GM18499 (cell line): ENCODE data around the gene PTMS.
"Not testable (repeated sequence)": the region's sequence is repeated elsewhere in the genome, so short reads cannot be mapped to it uniquely, and the experiment has no call there.

Source experiments
- ATAC-seq: cut with Tn5 transposase; IDR thresholded peaks from one replicate; pipeline ENCODE4 v1.9.1; 2021; ENCODE audit warnings: moderate number of reproducible peaks; ENCODE audit not compliant: insufficient read depth, unreplicated experiment

PTMS gene

DNA sequence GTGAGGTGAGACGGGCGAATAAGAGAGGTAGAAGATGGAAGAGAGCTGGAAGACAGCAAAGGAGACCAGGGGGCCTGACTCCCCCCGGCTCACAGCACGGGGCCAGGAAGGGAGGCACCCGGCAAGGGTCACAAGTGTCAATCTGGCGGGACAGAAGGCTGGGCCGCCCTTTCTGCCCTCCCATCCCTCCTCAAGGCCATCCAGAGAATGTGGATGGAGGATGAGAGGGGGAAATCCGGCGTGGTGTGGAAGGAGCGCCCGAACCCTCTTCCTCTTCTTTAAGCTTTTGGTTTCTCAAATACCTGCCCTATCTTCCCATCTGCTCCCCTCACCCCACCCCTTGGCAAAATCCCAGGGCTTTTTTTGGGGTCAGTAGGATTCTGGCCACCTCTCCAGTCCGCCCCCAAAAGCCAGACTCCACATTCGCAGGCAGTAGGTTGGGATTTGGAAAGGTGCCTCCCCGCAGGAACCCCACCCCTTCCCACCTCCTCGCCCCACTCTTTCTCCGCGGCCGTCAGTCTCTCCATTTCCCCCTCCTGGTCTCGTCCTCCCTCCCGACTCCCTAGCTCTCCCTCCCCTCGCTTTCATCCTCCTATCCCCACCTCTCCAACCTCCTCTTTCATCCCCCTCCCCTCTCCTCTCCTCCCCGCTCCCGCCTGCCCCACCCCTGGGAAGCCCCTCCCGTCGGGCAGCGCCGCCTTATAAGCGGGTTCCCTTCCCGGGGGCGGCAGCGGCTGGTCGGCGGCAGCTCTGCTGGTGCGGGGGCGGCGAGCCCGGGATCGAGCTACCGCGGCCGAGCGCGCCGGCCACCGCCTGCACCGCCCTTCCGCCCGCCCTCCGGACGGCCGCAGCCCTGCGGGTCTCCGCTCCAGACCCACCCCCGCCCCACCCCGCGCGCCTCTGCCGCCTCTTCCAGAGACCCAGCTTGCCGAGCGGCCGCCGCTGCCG lies at the start of gene PTMS:
Gene PTMS, plus strand, starts transcription at position 730 of the 948 bp plus-strand sequence. CDS start 343 bp downstream, outside the sequence.
- ATAC-seq, result no peak

GRCh38 chr12:6716874-6717437 lies 49.2 kb upstream of the PTMS start:
- ATAC-seq, result no peak

- ATAC-seq, result no peak
Measured at GRCh38 chr12:6722863-6723262, 43.3 kb upstream of the PTMS start.

- ATAC-seq, result peak; percentile 87
Measured at GRCh38 chr12:6723607-6724408, 42.4 kb upstream of the PTMS start, which contains the start of gene COPS7A. Gene COPS7A (plus strand): TSS chr12:6724046. CDS start chr12:6724657, 611 bp downstream.

GRCh38 chr12:6724409-6724797 lies 41.8 kb upstream of the PTMS start:
- ATAC-seq, result peak; percentile 6

DNA sequence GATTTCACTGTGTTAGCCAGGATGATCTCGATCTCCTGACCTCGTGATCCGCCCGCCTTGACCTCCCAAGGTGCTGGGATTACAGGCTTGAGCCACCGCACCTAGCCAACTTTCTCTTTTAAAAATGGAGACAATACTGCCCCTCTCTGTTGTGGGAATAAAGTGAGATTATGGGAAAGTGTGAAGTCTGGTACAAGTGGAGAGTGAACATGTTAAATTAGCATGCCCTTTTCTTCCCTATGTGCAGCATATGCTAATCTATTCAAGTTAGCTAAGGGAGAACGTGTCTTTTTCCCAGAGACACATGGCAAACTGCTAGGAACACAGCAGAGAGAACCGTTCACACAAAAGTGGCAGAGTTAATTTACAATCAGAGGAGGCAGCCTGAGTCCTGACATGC lies 40.8 kb upstream of the PTMS start:
- no peak for ATAC-seq

DNA sequence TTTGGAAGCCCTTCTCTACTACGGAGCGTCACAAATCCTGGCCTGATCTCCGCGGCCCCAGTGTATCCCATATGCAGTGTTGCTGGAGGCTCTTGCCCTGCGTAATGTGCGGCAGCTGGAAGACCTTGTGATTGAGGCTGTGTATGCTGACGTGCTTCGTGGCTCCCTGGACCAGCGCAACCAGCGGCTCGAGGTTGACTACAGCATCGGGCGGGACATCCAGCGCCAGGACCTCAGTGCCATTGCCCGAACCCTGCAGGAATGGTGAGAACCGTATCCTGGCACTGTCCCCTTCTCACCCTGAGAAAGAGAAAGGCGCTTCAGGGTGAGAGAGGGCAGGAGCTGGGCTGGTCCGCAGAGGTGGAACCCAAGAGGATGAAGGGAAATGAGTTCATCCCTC lies 37.0 kb upstream of the PTMS start:
- no peak for ATAC-seq

DNA sequence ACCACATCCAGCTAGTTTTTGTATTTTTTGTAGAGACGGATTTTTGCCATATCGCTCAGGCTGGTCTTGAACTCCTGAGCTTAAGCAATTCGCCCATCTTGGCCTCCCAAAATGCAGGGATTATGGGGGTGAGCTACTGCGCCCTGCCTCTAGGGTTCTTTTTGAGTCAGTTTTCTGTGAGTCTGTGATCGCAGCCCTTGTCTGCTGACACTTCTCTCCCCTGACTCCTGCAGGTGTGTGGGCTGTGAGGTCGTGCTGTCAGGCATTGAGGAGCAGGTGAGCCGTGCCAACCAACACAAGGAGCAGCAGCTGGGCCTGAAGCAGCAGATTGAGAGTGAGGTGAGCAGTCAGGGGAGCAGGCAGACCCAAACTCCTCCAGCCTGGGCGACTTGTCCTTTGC lies 36.0 kb upstream of the PTMS start:
- no peak for ATAC-seq

GRCh38 chr12:6734506-6735387 lies 31.4 kb upstream of the PTMS start:
- ATAC-seq, result no peak

- no peak for ATAC-seq
Measured at GRCh38 chr12:6735448-6736191, 30.5 kb upstream of the PTMS start.

DNA sequence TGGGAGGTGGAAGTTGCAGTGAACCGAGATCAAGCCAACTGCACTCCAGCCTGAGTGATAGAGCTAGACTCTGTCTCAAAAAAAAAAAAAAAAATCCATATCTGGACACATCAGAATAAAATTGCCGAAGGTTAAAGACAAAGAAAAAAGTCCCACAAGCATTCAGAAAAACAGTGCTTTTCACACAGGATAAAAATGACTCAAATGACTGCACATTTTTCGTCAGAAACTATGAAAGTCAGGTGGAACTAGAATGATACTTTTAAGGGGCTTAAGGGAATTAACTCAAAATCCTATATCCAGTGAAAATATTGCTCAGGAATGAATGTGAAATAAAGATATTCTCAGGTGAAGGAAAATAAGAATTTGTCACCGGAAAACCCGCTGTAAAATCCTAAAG lies 29.4 kb upstream of the PTMS start:
- ATAC-seq, result no peak

DNA sequence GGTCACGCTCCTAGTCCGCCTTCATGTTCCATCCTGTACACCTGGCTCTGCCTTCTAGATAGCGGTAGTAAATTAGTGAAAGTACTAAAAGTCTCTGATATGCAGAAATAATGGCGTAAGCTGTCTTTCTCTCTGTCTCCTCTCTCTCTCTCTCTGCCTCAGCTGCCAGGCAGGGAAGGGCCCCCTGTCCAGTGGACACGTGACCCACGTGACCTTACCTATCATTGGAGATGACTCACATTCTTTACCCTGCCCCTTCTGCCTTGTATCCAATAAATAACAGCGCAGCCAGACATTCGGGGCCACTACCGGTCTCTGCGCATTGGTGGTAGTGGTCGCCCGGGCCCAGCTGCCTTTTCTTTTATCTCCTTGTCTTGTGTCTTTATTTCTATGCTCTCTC lies 24.1 kb upstream of the PTMS start:
- not testable (repeated sequence) for ATAC-seq

GRCh38 chr12:6742834-6743233 lies 23.3 kb upstream of the PTMS start:
- ATAC-seq, result no peak

GRCh38 chr12:6743300-6743699 lies 22.9 kb upstream of the PTMS start:
- not testable (repeated sequence) for ATAC-seq

- ATAC-seq, result no peak
Measured at GRCh38 chr12:6745741-6746525, 20.2 kb upstream of the PTMS start.

DNA sequence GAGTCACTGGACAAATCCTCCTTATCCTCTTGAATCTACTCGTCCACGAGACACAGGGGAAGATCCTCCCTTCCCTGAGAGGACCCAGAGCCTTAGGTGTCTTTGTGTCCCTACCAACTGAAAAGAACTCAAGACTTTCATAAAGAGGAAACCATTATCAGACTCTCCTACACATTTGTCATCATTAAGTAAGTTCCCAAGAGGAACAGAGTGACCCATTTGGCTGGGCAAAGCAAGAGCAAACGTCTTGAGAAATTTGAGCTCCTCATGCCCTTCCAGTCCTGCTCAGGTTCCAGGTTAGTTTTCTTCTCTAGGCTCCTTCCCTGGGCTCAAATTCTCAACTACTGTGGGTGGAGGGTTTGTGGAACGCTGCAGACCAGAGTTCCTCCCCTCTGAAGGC lies 18.9 kb upstream of the PTMS start:
- no peak for ATAC-seq

DNA sequence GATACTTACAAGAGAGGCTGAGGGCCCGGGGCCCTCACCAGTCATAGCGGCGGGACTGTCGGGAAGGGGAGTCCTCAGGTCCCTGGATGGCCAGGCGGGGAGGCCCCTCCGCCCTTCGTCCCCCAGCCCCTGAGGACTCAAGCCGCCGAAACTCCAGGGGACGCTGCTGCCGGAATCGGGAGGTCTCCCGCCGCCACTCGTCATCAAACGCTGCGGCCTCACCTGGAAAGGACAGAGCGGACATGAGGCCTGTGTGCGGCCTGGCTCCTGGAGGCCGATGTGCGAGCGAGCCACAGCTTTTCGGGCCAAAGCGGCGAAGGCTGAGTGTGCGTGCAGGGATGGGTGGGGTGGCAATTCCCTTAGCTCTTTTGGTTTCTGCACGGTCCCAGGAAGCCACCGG lies 17.4 kb upstream of the PTMS start:
- no peak for ATAC-seq

DNA sequence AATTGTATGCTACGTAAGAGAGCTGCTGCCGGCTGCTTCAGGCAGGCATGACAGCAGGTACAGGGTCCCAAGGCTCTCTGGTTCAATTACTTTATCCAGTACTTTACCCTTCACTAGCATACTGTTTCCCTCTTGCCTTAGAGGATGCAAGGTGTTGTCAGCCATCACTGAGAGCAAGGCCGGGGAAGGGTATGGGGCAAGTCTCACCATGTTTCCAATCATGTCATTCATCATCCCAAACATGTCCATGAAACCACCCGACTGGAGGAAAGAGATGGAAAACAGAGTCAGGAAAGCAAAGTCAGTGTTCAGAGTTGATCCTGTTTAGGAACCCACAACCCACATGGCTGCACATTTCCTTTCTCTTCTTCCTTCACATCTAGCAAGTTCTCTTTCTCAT lies 15.7 kb upstream of the PTMS start:
- ATAC-seq, result no peak
